ENCODE results near the gene FHOD1.

Gene FHOD1

GRCh38 chr16:67248401-67249177 is 1.3 kb upstream of the FHOD1 start, which contains the start of gene SLC9A5:
SLC9A5 (plus strand) TSS chr16:67248979; CDS start chr16:67249015, 36 bp downstream.
- DNase-seq = no peak

DNA sequence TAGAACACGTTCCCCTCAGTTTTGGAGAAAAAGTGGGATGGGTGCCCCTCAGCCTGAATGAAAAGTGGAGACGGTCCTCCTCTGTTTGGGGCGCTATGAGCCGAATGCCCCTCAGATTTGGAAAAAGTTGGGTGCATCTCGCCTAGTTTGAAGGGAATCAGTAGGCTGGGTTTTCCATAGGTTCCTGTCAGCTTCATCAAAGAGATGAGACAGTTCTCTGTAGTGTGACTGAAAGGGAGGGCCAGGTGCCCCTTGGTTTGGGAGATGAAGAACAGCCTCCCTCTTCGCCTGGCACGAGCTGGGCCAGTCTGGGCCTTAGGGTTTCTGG is 756 bp upstream of the FHOD1 start:
- no peak for DNase-seq

DNA sequence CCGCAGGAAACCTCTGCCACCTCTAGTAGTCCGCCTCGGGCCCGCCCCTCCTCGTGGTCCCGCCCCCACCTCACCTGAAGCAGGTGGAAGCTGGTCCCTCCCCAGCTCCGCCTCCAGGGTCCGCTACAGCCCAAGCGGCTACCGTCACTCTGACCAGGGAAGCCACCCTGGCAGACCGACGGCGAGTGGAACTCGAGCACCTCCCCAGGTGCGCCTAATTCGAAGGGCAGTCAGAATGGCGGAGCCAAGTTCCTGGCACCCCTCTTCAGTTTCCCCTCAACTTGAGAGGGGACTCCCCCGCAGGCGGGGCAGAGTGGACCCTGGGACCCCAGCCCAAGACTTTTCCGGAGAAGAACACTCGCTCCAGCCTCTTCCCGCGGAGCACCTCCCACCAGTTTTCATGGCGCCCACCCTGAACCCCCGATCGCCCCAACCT is 507 bp downstream of the FHOD1 start:
- DNase-seq = no peak

DNA sequence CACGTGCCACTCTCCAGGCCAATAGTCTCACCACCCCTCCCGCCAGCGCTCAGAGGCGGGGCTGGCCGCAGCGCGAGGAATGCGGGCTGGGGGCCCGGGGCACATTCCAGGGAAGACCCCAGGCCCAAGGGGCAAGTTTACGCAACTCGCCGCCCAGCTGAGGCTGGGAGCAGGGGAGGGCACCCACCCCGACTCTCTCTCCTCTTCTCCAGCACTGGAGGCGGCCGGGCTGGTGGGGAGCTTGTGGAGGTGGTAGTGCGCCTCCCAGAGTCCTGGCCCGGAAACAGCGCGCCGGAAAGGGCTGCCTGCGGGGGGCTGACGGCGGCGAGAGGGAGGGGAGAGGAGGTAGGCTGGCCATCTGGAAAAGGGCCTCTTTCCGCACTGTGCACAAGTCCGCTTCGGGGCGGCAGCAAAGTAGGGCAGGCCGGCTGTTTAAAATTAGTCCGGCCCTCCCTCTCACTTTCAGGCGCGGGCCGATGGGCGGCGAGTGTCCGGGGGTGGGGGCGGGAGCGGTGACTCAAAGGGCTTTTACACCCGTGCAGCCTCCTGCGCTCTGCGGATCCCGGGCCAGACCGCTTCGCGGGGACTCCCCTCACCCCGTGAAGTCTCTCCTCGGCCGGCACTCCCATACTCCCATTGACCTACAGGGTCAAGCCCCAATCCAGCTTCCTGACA is 1.1 kb downstream of the FHOD1 start:
- DNase-seq = no peak

DNA sequence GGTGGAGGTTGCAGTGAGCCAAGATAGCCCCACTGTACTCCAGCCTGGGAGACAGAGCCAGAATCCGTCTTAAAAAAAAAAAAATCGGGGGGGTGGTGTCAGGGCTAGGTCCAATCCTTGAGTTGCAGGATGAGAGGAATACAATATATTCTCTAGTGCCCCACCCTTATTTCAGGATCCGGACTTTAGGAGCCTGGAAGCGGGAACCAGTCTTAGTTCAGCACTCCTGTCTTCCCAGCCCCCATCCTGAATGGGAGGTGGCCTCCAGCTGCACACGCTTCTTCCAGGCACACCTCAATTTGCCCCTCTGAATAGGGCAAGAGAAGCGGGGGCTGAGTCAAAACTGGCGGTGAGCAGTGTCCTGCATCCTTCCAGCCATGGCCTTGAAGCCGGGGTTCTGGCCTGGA is 1.6 kb downstream of the FHOD1 start:
- no peak for DNase-seq

DNA sequence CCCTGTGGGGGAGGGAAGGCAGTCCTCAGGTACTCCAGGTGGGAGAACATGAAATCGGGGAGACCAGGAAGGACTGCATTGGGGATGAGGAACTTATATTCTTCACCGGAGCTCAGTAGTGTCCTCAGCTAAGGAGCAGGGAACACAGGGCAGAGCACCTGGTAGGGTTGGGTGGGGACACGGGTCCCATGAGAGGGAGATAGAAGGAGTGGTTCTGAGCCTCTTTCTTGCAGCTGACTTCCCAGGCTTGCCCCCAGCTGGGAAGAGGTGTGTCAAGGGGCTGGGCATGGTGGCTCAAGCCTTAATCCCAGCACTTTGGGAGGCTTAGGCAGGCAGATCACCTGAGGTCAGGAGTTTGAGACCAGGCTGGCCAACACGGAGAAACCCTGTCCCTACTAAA is 2.1 kb downstream of the FHOD1 start:
- DNase-seq = no peak

DNA sequence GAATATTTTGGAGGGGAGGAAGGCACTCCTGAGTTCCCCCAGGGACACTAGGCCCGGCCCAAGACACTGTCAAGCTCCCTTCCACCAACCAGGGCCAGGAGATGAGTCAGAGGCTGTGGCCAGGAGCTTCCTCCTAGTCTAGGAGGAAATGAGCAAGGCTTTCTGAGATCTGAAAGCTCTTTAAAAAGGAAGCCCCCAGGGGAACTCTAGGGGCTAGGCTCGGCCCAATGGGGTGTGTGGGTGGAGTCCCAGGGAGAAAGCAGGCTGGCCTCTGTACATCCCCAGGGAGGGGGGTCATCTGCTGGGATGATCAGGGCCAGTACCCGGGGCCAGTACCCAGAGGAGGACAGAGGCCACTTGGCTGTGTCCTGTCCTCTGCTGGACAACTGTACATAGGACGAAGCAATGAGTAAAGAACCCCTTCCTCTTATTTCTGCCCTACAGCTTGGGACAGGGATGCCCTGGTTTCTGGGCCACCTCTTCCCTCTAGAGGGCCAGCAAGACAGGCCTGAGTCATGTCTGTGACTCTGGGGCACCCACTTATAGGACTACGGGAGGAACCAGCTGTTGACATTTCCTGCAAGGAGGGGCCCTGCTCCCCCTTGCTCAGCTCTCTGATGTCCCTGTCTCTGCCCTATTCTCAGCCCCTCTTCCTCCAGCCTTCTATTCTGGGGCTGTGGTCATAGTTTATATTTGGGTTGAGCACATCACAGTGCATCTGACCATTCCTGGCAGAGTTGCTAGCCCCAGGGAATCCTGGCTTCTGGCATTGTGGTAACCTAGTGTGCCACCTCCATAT is 2.7 kb downstream of the FHOD1 start:
- DNase-seq = no peak

DNA sequence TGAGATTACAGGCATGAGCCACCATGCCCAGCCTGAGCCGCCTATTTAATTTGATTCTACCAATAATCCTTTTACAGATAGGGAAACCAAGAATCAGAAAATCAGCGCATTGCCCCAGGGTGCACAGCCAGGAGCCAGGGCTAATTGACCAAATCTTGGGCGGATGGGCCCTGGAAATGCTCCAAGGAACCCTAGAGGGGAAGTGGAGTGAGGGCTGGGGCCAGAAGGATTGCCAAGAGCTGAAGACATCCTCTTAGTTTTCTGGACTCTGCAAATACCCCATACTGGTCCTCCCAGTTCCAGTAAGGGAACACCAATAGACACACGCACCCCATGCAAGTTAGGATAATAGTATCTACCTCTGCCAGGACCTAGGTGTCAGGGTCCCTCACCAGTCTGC is 3.8 kb downstream of the FHOD1 start:
- DNase-seq = no peak

GRCh38 chr16:67242138-67242730 is 5.0 kb downstream of the FHOD1 start:
- no peak for DNase-seq

GRCh38 chr16:67241008-67241900 is 6.0 kb downstream of the FHOD1 start:
- DNase-seq = no peak

DNA sequence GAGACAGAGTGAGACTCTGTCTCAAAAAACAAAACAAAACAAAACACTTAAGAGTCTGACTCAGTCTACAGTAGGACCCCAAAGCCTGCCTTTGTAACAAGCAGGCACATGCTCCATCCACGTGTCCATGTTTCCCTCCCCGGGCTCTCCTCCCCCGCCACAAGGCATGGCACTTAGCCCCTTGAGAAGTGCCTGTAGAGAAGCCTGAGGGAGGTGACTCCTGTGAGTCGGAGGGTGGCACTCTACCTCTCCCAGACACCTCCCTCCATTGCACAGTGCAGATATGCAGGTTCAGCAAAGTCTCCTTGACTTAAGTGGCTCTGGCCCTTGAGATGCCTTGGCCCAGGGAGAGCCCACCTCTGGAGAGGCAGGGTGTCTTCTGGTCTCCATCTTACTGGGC is 6.8 kb downstream of the FHOD1 start:
- DNase-seq = no peak

DNA sequence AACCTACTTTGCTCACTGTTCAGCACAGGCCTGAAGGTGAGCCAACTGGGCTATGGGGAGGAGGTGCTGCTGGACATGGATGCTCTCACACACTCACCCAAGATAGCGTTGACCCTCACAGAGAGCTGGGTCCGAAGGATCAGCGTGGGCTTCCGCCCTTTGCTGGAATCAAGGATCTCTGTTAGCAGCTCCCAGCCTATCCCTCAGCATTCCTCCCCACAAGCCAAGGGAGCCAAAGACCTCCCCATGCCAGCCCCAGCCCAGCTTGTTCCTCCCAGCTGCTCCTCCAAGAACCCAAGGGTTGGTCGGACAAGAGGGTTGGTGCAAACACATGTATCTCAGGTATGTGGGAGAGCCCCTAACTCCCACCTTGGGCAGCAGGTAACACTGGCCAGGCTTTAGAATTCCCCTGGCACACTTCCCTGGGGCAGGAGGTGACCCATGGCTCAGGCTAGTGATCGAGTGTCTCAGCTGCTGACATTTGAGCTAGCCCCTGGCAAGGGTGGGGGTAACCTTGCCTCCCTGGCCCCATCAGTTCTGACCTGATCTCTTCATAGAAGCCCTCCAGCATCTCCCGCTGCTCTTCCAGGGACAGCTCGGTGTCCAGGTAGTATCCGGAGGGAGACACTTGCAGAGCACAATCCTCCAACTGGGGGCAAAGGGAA is 8.3 kb downstream of the FHOD1 start:
- DNase-seq = no peak

GRCh38 chr16:67238278-67238575 is 9.1 kb downstream of the FHOD1 start:
- DNase-seq = no peak

- DNase-seq = no peak
Measured at GRCh38 chr16:67237396-67238277, 9.6 kb downstream of the FHOD1 start.

GRCh38 chr16:67236563-67237395 is 10.5 kb downstream of the FHOD1 start:
- DNase-seq = no peak

DNA sequence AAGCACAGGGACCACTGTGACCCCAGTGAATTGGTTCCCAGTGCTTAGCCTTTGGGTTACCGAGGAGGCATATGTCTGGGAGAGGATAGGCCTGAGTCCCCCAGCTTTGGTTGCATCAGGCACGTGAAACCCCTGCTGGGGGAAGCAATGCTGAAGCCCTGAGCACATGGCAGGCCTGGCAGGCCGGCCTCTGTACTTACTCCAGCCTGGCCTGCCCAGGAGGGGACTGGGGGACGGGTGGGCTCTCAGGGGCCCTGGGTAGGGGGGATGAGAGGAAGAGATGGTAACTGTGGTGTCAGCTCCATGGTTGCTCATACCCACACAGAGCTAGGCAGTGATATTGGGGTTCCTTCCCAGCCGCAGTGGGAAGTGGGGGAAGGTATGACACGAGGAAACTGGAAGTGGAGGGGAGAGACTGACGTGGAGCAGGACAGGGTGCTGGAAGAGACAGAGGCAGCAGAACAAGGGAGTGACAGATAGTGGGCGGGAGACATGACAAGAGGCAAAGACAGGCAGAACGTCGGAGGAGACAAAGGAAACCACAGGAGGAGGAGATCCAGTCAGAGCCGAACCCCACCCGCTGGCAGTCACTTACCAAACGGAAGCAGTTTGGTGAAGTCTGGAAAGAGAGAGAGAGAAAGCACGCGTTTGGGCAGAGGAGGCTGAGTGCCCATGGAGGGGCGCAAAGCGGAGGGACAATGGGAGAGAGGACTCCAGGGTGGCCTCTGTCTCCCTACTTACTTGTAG is 11.3 kb downstream of the FHOD1 start:
- no peak for DNase-seq

DNA sequence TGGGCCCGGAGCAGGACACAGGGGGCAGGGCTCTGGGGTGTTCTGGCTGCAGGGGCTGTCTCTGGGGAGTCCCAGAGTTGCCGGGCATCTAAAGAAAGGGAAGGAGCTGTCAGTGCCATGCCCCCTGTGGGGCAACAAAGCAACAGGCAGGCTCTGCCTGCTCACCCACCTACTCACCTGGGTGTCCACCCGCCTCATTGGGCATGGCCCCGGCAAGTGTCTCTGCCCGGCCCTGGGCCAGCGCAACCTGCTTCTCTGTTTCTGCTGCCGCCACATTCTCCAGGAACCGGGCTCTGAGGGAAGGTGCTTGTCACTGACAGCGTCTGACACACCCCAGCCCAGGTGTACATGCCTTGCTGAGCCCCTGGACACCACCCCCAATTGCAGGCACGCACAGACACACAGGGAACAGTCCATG is 13.1 kb downstream of the FHOD1 start:
- no peak for DNase-seq

DNA sequence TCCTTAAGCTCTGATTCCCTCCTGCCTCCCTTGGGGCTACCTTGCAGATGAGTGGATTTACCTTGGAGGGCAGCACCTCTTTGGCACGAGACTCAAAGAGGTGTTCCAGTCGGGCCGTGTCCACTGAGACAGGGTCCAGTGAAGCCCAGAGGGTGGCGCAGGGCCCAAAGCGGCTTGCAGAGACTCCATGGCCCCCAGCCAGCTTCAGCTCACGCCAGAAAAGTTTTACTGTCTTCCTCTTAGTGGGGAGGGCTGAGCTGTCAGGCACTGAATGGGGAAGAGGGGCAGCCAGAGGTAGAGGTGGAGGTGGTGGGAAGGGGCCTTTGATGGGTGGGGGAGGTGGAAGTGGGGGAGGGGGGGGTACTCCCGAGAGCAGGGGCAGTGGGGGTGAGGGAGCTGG is 13.7 kb downstream of the FHOD1 start:
- DNase-seq = no peak

Data from NCI-H1092 treated with DMSO at 0.1 percent for 48 hours (cell line).